ENCODE results near the gene USP6NL. TPM values are rescaled to one million over a fixed set of nuclear protein-coding genes. Genes with fewer than 3 reads are reported as not detected.

The USP6NL gene
- total and polyA plus RNA-seq, 2 of the 13 experiments (the other 11 are each of a cell fraction or from before 2014, with no cell fraction given) = 10.5 to 22.9 TPM

DNA sequence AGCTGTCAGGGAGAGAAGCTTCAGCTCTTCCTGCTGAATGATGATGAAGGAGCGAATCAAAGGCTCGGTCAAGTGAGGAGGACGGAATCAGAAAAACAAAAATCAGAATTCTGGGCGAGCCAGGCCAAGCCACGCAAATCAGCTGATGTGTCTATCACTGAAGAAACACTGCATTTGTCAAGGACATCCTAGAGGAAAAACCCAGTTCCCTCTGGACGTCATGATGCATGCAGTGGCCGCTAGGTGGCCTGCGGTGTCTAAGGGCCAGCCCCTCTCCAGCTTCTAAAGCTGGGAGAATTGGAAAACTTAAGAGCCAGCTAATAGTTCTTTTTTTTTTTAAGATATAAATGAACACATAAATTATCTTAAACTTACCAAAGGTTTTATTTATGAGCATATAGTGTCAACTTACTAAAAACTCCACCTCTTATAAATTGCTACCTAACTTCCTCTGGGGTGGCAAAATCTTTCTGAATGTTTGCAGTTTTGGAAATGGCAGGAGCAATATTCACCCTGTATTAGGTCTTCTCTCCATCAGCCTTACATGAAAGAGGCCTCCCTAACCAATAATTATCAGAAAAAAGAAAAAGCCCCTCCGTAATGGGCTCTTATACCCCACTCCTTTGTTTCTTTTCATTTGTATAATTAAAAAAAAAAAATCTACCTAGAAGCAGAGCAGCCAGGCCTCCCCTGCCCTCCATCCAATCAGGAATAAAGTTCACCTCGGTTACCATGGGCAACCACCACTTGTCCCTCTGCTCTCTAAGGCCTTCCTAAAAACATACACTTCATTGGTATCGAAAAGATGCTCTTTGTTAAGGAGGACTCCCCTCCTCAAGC, 186.8 kb downstream of the USP6NL start (continued):
- TF ChIP-seq XRCC5 (optimal IDR thresholded peaks at IDR 0.05; ENCODE audit: low read length) (peak; percentile 68), PCBP2 (optimal IDR thresholded peaks at IDR 0.05; ENCODE audit: low read depth, low read length, poor library complexity, severe bottlenecking) (no peak), AHR (CRISPR knock-in tag; IDR thresholded peaks at IDR 0.05) (no peak), ZNF672 (CRISPR knock-in tag; IDR thresholded peaks at IDR 0.05) (no peak), CREB1 (IDR thresholded peaks at IDR 0.05) (no peak), CREB1 (CRISPR knock-in tag; IDR thresholded peaks at IDR 0.05) (0 out of 2 replicates have a peak, but pooled peaks have one; percentile 17), SMC3 (IDR thresholded peaks at IDR 0.05; ENCODE audit: low read length) (peak; percentile 69), ZNF674 (CRISPR knock-in tag; IDR thresholded peaks at IDR 0.05; ENCODE audit: low read depth) (no peak), CTCF (CRISPR knock-in tag; IDR thresholded peaks at IDR 0.05) (peak; percentile 77), ARNT (IDR thresholded peaks at IDR 0.05) (no peak), BORCS8-MEF2B (CRISPR knock-in tag; IDR thresholded peaks at IDR 0.05) (no peak), STAG1 (CRISPR knock-in tag; IDR thresholded peaks at IDR 0.05) (peak; percentile 66), AKAP8 (CRISPR knock-in tag; IDR thresholded peaks at IDR 0.05) (no peak), ELF1 (CRISPR knock-in tag; IDR thresholded peaks at IDR 0.05) (no peak), DNMT1 (CRISPR knock-in tag; IDR thresholded peaks at IDR 0.05) (no peak), ZNF556 (CRISPR knock-in tag; IDR thresholded peaks at IDR 0.05; ENCODE audit: borderline replicate concordance) (no peak), ATRX (CRISPR knock-in tag; IDR thresholded peaks at IDR 0.05; ENCODE audit: borderline replicate concordance) (no peak)
- TF ChIP-seq, protein P1, sequence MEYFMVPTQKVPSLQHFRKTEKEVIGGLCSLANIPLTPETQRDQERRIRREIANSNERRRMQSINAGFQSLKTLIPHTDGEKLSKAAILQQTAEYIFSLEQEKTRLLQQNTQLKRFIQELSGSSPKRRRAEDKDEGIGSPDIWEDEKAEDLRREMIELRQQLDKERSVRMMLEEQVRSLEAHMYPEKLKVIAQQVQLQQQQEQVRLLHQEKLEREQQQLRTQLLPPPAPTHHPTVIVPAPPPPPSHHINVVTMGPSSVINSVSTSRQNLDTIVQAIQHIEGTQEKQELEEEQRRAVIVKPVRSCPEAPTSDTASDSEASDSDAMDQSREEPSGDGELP (IDR thresholded peaks at IDR 0.05; ENCODE audit: borderline replicate concordance, low read depth) = 0 out of 2 replicates have a peak, but pooled peaks have one; percentile 28

All from HepG2 (cell line).